Tibial nerve (tissue), 4 donors: ENCODE measurements around the gene C1orf35. TPM values are rescaled to one million over a fixed set of nuclear protein-coding genes. Genes with fewer than 3 reads are reported as not detected.

ENCODE experiments used
- DNase-seq, 2 donors: peaks; one replicate each; pipeline ENCODE4 v3.0.0-alpha.2; 2019; ENCODE audit warnings: low spot score in 2 of 2
- H3K27ac ChIP-seq, 4 donors: fragments of 200-600 bp; sonication (generic) in 3 of 4; one replicate each; pipeline ENCODE4 v1.5.1; 2017 to 2019; ENCODE audit warnings: mild to moderate bottlenecking in 1 of 4
- H3K27me3 ChIP-seq, 2 donors: fragments of 200-600 bp; sonication (generic) in 1 of 2; one replicate each; pipeline versions ENCODE4 v1.5.1 to v1.6.0; 2017 to 2019
- H3K36me3 ChIP-seq, 3 donors: fragments of 200-600 bp; sonication (generic); one replicate each; pipeline ENCODE4 v1.5.1; 2018 to 2019
- H3K4me1 ChIP-seq, 4 donors: fragments of 200-600 bp; sonication (generic) in 3 of 4; one replicate each; pipeline ENCODE4 v1.5.1; 2017 to 2019
- H3K4me3 ChIP-seq, 4 donors: fragments of 200-600 bp; sonication (generic) in 3 of 4; one replicate each; pipeline ENCODE4 v1.5.1; 2017 to 2019; ENCODE audit warnings: mild to moderate bottlenecking in 1 of 4, moderate library complexity in 1 of 4
- H3K9me3 ChIP-seq, 4 donors: fragments of 200-600 bp; sonication (generic) in 3 of 4; one replicate each; pipeline ENCODE4 v1.5.1; 2017 to 2019
- CTCF ChIP-seq, 5 experiments: fragments of 200-600 bp in 3 of 5; fragments of 450-650 bp in 2 of 5; sonication (generic) in 3 of 5; IDR thresholded peaks; one replicate each; pipeline ENCODE4 v1.5.1; 2016 to 2019; ENCODE audit warnings: antibody characterized with exemption in 5 of 5, mild to moderate bottlenecking in 3 of 5, moderate library complexity in 2 of 5
- EP300 ChIP-seq, 2 donors: sonication (generic); formaldehyde crosslinking; IDR thresholded peaks; one replicate each; pipeline ENCODE4 v1.6.1; 2017; ENCODE audit warnings: antibody characterized with exemption in 2 of 2, mild to moderate bottlenecking in 1 of 2
- POLR2A ChIP-seq, 2 donors: fragments of 450-650 bp; IDR thresholded peaks; one replicate each; pipeline ENCODE4 v1.6.1; 2017; ENCODE audit warnings: antibody characterized with exemption in 2 of 2, mild to moderate bottlenecking in 2 of 2, moderate library complexity in 2 of 2
- WGBS, 2 donors: methylation state at CpG; one replicate each; pipeline ENCODE4 v1.1.5; 2018; 5-methylcytosine and 5-hydroxymethylcytosine counted together
- total RNA-seq, 4 donors: library from RNA; depleted of rRNA; stranded (reverse); fragments of >200 nt; gene quantifications; one replicate each; pipeline ENCODE4 v1.1.0, GENCODE V29; 2016

The C1orf35 gene
- total RNA-seq, 4 donors from 2014 or later = 26.4 to 38.5 (median 27.1) TPM

GRCh38 chr1:228100822-228101613 is 2.1 kb downstream of the C1orf35 start:
- peak overlapping the region in 3 of 4 donors; percentile 84 to 98 (median 96) for H3K27ac ChIP-seq
- no peaks in the 10 kb centered on the region for H3K27me3 ChIP-seq
- no peaks in the 10 kb centered on the region for H3K9me3 ChIP-seq
- no peak overlapping the region for H3K4me3 ChIP-seq
- peaks cover 0 to 56% (median 16%) of the 10 kb centered on the region in 4 donors for H3K4me1 ChIP-seq
- 78 to 81% methylated on average over 12 of the region's 12 CpGs for WGBS, 2 donors
- TF ChIP-seq EP300 (IDR thresholded peaks at IDR 0.05) (no peak), CTCF (IDR thresholded peaks at IDR 0.05) (no peak), POLR2A (IDR thresholded peaks at IDR 0.05) (no peak)
- no peak for DNase-seq
- H3K36me3 ChIP-seq = peaks cover 0 to 66% (median 9%) of the 10 kb centered on the region in 3 donors

- no peaks in the 10 kb centered on the region for H3K27me3 ChIP-seq
- peaks cover 0 to 63% (median 16%) of the 10 kb centered on the region in 4 donors for H3K4me1 ChIP-seq
- H3K36me3 ChIP-seq = peaks cover 0 to 70% (median 9%) of the 10 kb centered on the region in 3 donors
- TF ChIP-seq CTCF (IDR thresholded peaks at IDR 0.05) (no peak), POLR2A (IDR thresholded peaks at IDR 0.05) (no peak), EP300 (IDR thresholded peaks at IDR 0.05) (no peak)
- no peak overlapping the region for H3K4me3 ChIP-seq
- 14 to 61% methylated on average over 1 to 4 of the region's 4 CpGs for WGBS, 2 donors
- peaks cover 0 to 13% (median 3%) of the 10 kb centered on the region in 4 donors for H3K9me3 ChIP-seq
- no peak for DNase-seq
- no peak overlapping the region for H3K27ac ChIP-seq
These were observed 3.8 kb downstream of the C1orf35 start for GRCh38 chr1:228099331-228099732.

- Histone ChIP-seq H3K4me1 (peaks cover 0 to 54% (median 13%) of the 10 kb centered on the region in 4 donors), H3K4me3 (no peak overlapping the region), H3K27me3 (no peaks in the 10 kb centered on the region), H3K36me3 (peaks cover 0 to 79% (median 9%) of the 10 kb centered on the region in 3 donors), H3K27ac (no peak overlapping the region), H3K9me3 (peaks cover 0 to 18% (median 3%) of the 10 kb centered on the region in 4 donors)
- no peak for DNase-seq
- TF ChIP-seq CTCF (IDR thresholded peaks at IDR 0.05) (no peak), POLR2A (IDR thresholded peaks at IDR 0.05) (no peak), EP300 (IDR thresholded peaks at IDR 0.05) (no peak)
- WGBS, 2 donors = 89 to 94% methylated on average over 28 of the region's 28 CpGs
These were observed 4.7 kb downstream of the C1orf35 start for GRCh38 chr1:228098323-228098931.

- peaks cover 0 to 61% (median 14%) of the 10 kb centered on the region in 4 donors for H3K4me1 ChIP-seq
These were observed 5.6 kb downstream of the C1orf35 start for GRCh38 chr1:228097333-228098081.

More at GRCh38 chr1:228097333-228098081, 5.6 kb downstream of the C1orf35 start:
- TF ChIP-seq CTCF (IDR thresholded peaks at IDR 0.05) (no peak), POLR2A (IDR thresholded peaks at IDR 0.05) (no peak), EP300 (IDR thresholded peaks at IDR 0.05) (no peak)
- peaks cover 0 to 18% (median 3%) of the 10 kb centered on the region in 4 donors for H3K9me3 ChIP-seq
- no peak for DNase-seq
- no peaks in the 10 kb centered on the region for H3K27me3 ChIP-seq
- no peak overlapping the region for H3K27ac ChIP-seq
- WGBS, 2 donors = 89 to 92% methylated on average over 25 to 28 of the region's 34 CpGs
- H3K36me3 ChIP-seq = peaks cover 0 to 87% (median 9%) of the 10 kb centered on the region in 3 donors
- no peak overlapping the region for H3K4me3 ChIP-seq
